Measurements from ENCODE around the gene CEP78. TPM values are rescaled to one million over a fixed set of nuclear protein-coding genes. Genes with fewer than 3 reads are reported as not detected.
A peak's percentile ranks its signal among the peaks of the same experiment; 100 is the strongest.

CEP78 gene
- total RNA-seq, 1 experiment from 2014 or later = 38.2 TPM

DNA sequence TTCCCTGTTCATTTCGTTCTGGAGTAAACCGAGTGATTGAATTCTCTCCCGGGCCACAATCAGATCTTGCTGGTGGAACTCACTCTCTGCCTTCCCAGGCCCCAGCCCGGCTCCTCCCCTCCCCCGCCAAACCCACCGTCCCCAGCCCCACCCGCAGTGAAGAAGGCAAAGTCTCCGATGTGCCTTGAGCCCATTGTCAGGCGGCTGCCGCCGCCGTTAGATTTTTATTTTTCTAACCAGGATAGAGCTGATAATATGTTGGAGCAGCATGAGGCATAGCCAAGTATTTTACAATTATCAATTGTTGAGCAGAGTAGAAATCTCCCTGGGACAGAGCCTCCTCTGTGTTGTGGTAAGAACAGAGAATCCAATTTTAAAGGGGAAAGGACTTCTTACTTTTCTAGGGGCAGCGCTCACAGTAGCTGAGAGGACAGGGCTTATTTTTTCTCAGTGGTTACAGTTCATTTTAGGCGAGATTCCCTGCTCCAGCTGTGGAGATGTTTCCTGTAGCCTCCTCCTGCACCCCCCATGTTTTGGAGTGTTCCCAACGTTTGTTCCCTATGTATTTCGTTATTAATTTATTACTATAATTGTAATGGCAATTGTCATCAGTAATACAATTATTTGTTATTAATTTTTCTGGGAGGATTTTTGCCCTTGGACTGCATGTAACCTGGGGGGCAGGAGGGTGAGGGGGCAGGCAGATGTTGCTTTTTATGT is 62.3 kb downstream of the CEP78 start:
- Histone ChIP-seq H4K20me1 (ENCODE audit: insufficient read depth, low read depth, low read length) (no peaks in the 10 kb centered on the region), H3K79me2 (ENCODE audit: low read length) (peaks cover 34% of the 10 kb centered on the region), H3K27ac (ENCODE audit: low read length) (peak overlapping the region; percentile 96), H3K4me1 (ENCODE audit: low read length) (peaks cover 27% of the 10 kb centered on the region), H3K4me2 (ENCODE audit: low read depth, low read length, poor library complexity, severe bottlenecking) (peak overlapping the region; percentile 90), H3K9ac (ENCODE audit: low read length) (peak overlapping the region; percentile 99), H3K9me2 (replicated peaks; ENCODE audit: insufficient read depth, low read length) (no peaks in the 10 kb centered on the region), H3K27me3 (ENCODE audit: low read length) (no peaks in the 10 kb centered on the region), H3K9me3 (ENCODE audit: low read length) (no peaks in the 10 kb centered on the region), H3K4me3 (ENCODE audit: low read length) (peak overlapping the region; percentile 88), H3K36me3 (ENCODE audit: insufficient read depth, low read length) (peaks cover 33% of the 10 kb centered on the region), H2AFZ (ENCODE audit: low read length) (no peak overlapping the region)
- no peak for DNase-seq

- H3K4me2 ChIP-seq (ENCODE audit: low read depth, low read length, poor library complexity, severe bottlenecking) = no peak overlapping the region
- H3K36me3 ChIP-seq (ENCODE audit: insufficient read depth, low read length) = peaks cover 47% of the 10 kb centered on the region
- H3K9ac ChIP-seq (ENCODE audit: low read length) = no peak overlapping the region
Measured at GRCh38 chr9:78300209-78300608, 64.3 kb downstream of the CEP78 start.

GRCh38 chr9:78301466-78301865 is 65.6 kb downstream of the CEP78 start:
- H3K4me1 ChIP-seq (ENCODE audit: low read length) = peaks cover 18% of the 10 kb centered on the region
- no peaks in the 10 kb centered on the region for H4K20me1 ChIP-seq (ENCODE audit: insufficient read depth, low read depth, low read length)
- no peak overlapping the region for H3K9ac ChIP-seq (ENCODE audit: low read length)
- H3K27ac ChIP-seq (ENCODE audit: low read length) = no peak overlapping the region
- DNase-seq = no peak
- H3K36me3 ChIP-seq (ENCODE audit: insufficient read depth, low read length) = peaks cover 55% of the 10 kb centered on the region
- no peak overlapping the region for H2AFZ ChIP-seq (ENCODE audit: low read length)
- no peaks in the 10 kb centered on the region for H3K9me3 ChIP-seq (ENCODE audit: low read length)
- peaks cover 44% of the 10 kb centered on the region for H3K79me2 ChIP-seq (ENCODE audit: low read length)
- H3K27me3 ChIP-seq (ENCODE audit: low read length) = no peaks in the 10 kb centered on the region
- no peak overlapping the region for H3K4me3 ChIP-seq (ENCODE audit: low read length)
- H3K4me2 ChIP-seq (ENCODE audit: low read depth, low read length, poor library complexity, severe bottlenecking) = no peak overlapping the region
- no peaks in the 10 kb centered on the region for H3K9me2 ChIP-seq (replicated peaks; ENCODE audit: insufficient read depth, low read length)

More at GRCh38 chr9:78300209-78300608, 64.3 kb downstream of the CEP78 start:
- Histone ChIP-seq H2AFZ (ENCODE audit: low read length) (no peak overlapping the region), H4K20me1 (ENCODE audit: insufficient read depth, low read depth, low read length) (no peaks in the 10 kb centered on the region), H3K27me3 (ENCODE audit: low read length) (no peaks in the 10 kb centered on the region), H3K9me2 (replicated peaks; ENCODE audit: insufficient read depth, low read length) (no peaks in the 10 kb centered on the region), H3K9me3 (ENCODE audit: low read length) (no peaks in the 10 kb centered on the region), H3K27ac (ENCODE audit: low read length) (no peak overlapping the region), H3K4me3 (ENCODE audit: low read length) (no peak overlapping the region), H3K4me1 (ENCODE audit: low read length) (peaks cover 27% of the 10 kb centered on the region), H3K79me2 (ENCODE audit: low read length) (peaks cover 44% of the 10 kb centered on the region)
- no peak for DNase-seq

GRCh38 chr9:78303377-78304062 is 67.6 kb downstream of the CEP78 start:
- Histone ChIP-seq H3K9ac (ENCODE audit: low read length) (no peak overlapping the region), H3K79me2 (ENCODE audit: low read length) (peaks cover 29% of the 10 kb centered on the region), H3K27me3 (ENCODE audit: low read length) (no peaks in the 10 kb centered on the region), H3K36me3 (ENCODE audit: insufficient read depth, low read length) (peaks cover 63% of the 10 kb centered on the region), H3K4me3 (ENCODE audit: low read length) (no peak overlapping the region), H3K4me2 (ENCODE audit: low read depth, low read length, poor library complexity, severe bottlenecking) (no peak overlapping the region), H3K27ac (ENCODE audit: low read length) (no peak overlapping the region), H4K20me1 (ENCODE audit: insufficient read depth, low read depth, low read length) (no peaks in the 10 kb centered on the region), H3K4me1 (ENCODE audit: low read length) (peaks cover 4% of the 10 kb centered on the region), H3K9me3 (ENCODE audit: low read length) (no peaks in the 10 kb centered on the region), H2AFZ (ENCODE audit: low read length) (no peak overlapping the region), H3K9me2 (replicated peaks; ENCODE audit: insufficient read depth, low read length) (no peaks in the 10 kb centered on the region)
- no peak for DNase-seq

DNA sequence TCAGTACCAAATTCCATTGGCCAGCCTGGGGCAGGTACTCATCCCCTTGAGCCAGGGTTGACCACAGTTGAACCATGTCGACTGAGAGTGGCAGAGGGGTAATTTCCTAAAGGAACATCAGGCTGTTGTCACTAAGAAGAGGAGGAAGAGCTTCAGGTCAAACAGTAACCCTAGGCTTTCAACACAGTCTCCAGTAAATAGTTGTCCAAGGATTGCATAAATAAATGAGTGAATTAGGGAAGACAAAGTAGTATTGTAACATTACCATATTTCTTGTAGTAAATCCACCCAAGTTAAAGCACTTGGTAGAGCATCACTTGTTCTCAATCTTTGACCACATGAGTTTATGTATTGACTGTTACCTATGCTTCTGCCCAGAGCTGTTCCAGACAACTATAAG is 68.5 kb downstream of the CEP78 start:
- Histone ChIP-seq H3K9ac (ENCODE audit: low read length) (no peak overlapping the region), H3K27ac (ENCODE audit: low read length) (no peak overlapping the region), H3K9me2 (replicated peaks; ENCODE audit: insufficient read depth, low read length) (no peaks in the 10 kb centered on the region), H3K4me2 (ENCODE audit: low read depth, low read length, poor library complexity, severe bottlenecking) (no peak overlapping the region), H4K20me1 (ENCODE audit: insufficient read depth, low read depth, low read length) (no peaks in the 10 kb centered on the region), H3K4me3 (ENCODE audit: low read length) (no peak overlapping the region), H3K4me1 (ENCODE audit: low read length) (no peaks in the 10 kb centered on the region), H3K79me2 (ENCODE audit: low read length) (peaks cover 21% of the 10 kb centered on the region), H3K9me3 (ENCODE audit: low read length) (no peaks in the 10 kb centered on the region), H3K36me3 (ENCODE audit: insufficient read depth, low read length) (peaks cover 62% of the 10 kb centered on the region), H2AFZ (ENCODE audit: low read length) (no peak overlapping the region), H3K27me3 (ENCODE audit: low read length) (no peaks in the 10 kb centered on the region)
- DNase-seq = no peak

GRCh38 chr9:78306222-78307076 is 70.6 kb downstream of the CEP78 start:
- no peak overlapping the region for H3K4me2 ChIP-seq (ENCODE audit: low read depth, low read length, poor library complexity, severe bottlenecking)
- peaks cover 53% of the 10 kb centered on the region for H3K36me3 ChIP-seq (ENCODE audit: insufficient read depth, low read length)
- H3K27ac ChIP-seq (ENCODE audit: low read length) = no peak overlapping the region
- peaks cover 12% of the 10 kb centered on the region; the same call in 1 of the 2 replicates for H3K79me2 ChIP-seq (ENCODE audit: low read length)
- no peak overlapping the region for H3K4me3 ChIP-seq (ENCODE audit: low read length)
- H2AFZ ChIP-seq (ENCODE audit: low read length) = no peak overlapping the region
- H3K9me3 ChIP-seq (ENCODE audit: low read length) = no peaks in the 10 kb centered on the region
- H3K4me1 ChIP-seq (ENCODE audit: low read length) = no peaks in the 10 kb centered on the region; the same call in 1 of the 2 replicates
- H4K20me1 ChIP-seq (ENCODE audit: insufficient read depth, low read depth, low read length) = no peaks in the 10 kb centered on the region
- no peak overlapping the region for H3K9ac ChIP-seq (ENCODE audit: low read length)
- no peak for DNase-seq
- no peaks in the 10 kb centered on the region for H3K27me3 ChIP-seq (ENCODE audit: low read length)
- no peaks in the 10 kb centered on the region for H3K9me2 ChIP-seq (replicated peaks; ENCODE audit: insufficient read depth, low read length)

DNA sequence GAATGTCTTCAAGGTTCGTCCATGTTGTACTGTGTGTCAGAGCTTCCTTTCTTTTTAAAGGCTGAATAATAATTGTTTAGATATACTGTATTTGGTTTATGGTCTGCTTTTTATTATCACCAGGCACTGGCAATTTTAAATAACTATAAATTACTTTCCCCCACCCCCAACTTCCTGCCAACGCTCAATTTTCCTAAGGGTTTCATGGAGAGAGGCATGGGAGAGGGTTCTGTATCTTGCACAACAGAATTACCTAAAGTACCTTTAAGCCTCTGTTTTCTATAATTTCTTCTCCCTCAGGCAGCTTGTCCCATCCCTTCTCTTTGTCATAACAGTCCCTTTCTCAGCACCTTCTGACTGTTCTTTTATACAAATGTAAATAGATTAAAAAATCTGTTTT is 71.5 kb downstream of the CEP78 start:
- Histone ChIP-seq H3K36me3 (ENCODE audit: insufficient read depth, low read length) (peaks cover 45% of the 10 kb centered on the region), H3K9me3 (ENCODE audit: low read length) (no peaks in the 10 kb centered on the region), H3K27me3 (ENCODE audit: low read length) (no peaks in the 10 kb centered on the region), H3K9ac (ENCODE audit: low read length) (no peak overlapping the region), H3K27ac (ENCODE audit: low read length) (no peak overlapping the region), H3K4me2 (ENCODE audit: low read depth, low read length, poor library complexity, severe bottlenecking) (no peak overlapping the region), H3K79me2 (ENCODE audit: low read length) (peaks cover 12% of the 10 kb centered on the region; the same call in 1 of the 2 replicates), H3K4me1 (ENCODE audit: low read length) (peaks cover 5% of the 10 kb centered on the region; the same call in 1 of the 2 replicates), H2AFZ (ENCODE audit: low read length) (no peak overlapping the region), H4K20me1 (ENCODE audit: insufficient read depth, low read depth, low read length) (no peaks in the 10 kb centered on the region), H3K9me2 (replicated peaks; ENCODE audit: insufficient read depth, low read length) (no peaks in the 10 kb centered on the region), H3K4me3 (ENCODE audit: low read length) (no peak overlapping the region)
- no peak for DNase-seq

GRCh38 chr9:78309066-78309465 is 73.2 kb downstream of the CEP78 start:
- DNase-seq = no peak
- Histone ChIP-seq H3K27ac (ENCODE audit: low read length) (no peak overlapping the region), H4K20me1 (ENCODE audit: insufficient read depth, low read depth, low read length) (no peaks in the 10 kb centered on the region), H3K36me3 (ENCODE audit: insufficient read depth, low read length) (peaks cover 33% of the 10 kb centered on the region), H3K4me3 (ENCODE audit: low read length) (no peak overlapping the region), H3K27me3 (ENCODE audit: low read length) (no peaks in the 10 kb centered on the region), H3K4me1 (ENCODE audit: low read length) (peaks cover 19% of the 10 kb centered on the region), H3K9me3 (ENCODE audit: low read length) (no peaks in the 10 kb centered on the region), H2AFZ (ENCODE audit: low read length) (no peak overlapping the region), H3K79me2 (ENCODE audit: low read length) (peaks cover 8% of the 10 kb centered on the region; the same call in 1 of the 2 replicates), H3K4me2 (ENCODE audit: low read depth, low read length, poor library complexity, severe bottlenecking) (no peak overlapping the region), H3K9me2 (replicated peaks; ENCODE audit: insufficient read depth, low read length) (no peaks in the 10 kb centered on the region), H3K9ac (ENCODE audit: low read length) (no peak overlapping the region)
